ENCODE data around the gene RNF10.
A peak's percentile ranks its signal among the peaks of the same experiment; 100 is the strongest.
"Not testable (repeated sequence)": the region's sequence is repeated elsewhere in the genome, so short reads cannot be mapped to it uniquely, and the experiment has no call there.

RNF10 gene

GRCh38 chr12:120534203-120534702 lies at the start of gene RNF10:
Gene RNF10 (plus strand): TSS chr12:120534356. CDS start chr12:120534812, 456 bp downstream.
- peak; percentile 76 for DNase-seq

GRCh38 chr12:120485961-120486881 lies 47.9 kb upstream of the RNF10 start:
- no peak for DNase-seq

GRCh38 chr12:120487552-120487951 lies 46.6 kb upstream of the RNF10 start:
- not testable (repeated sequence) for DNase-seq

- no peak for DNase-seq
These were observed 46.0 kb upstream of the RNF10 start for GRCh38 chr12:120488057-120488640.

- no peak for DNase-seq
These were observed 45.1 kb upstream of the RNF10 start for GRCh38 chr12:120489018-120489417.

GRCh38 chr12:120490325-120490724 lies 43.8 kb upstream of the RNF10 start:
- no peak for DNase-seq

GRCh38 chr12:120490833-120491512 lies 43.2 kb upstream of the RNF10 start:
- DNase-seq: no peak

- DNase-seq: no peak
These were observed 38.9 kb upstream of the RNF10 start for GRCh38 chr12:120495186-120495730.

- peak; percentile 98 for DNase-seq
These were observed 38.3 kb upstream of the RNF10 start, which contains the start of gene DYNLL1 for GRCh38 chr12:120495731-120496412. Gene DYNLL1 (plus strand): TSS chr12:120496113. CDS start chr12:120496422, 309 bp downstream.

GRCh38 chr12:120496413-120497340 lies 37.5 kb upstream of the RNF10 start:
- peak; percentile 56 for DNase-seq

GRCh38 chr12:120497524-120498150 lies 36.5 kb upstream of the RNF10 start:
- DNase-seq: no peak

GRCh38 chr12:120498870-120499515 lies 35.2 kb upstream of the RNF10 start:
- no peak for DNase-seq

GRCh38 chr12:120500581-120500980 lies 33.6 kb upstream of the RNF10 start:
- no peak for DNase-seq

GRCh38 chr12:120504587-120504986 lies 29.6 kb upstream of the RNF10 start:
- no peak for DNase-seq

GRCh38 chr12:120508537-120508936 lies 25.6 kb upstream of the RNF10 start:
- no peak for DNase-seq

GRCh38 chr12:120514002-120514401 lies 20.2 kb upstream of the RNF10 start:
- no peak for DNase-seq

- no peak for DNase-seq
These were observed 18.7 kb upstream of the RNF10 start for GRCh38 chr12:120515496-120515895.

GRCh38 chr12:120519324-120519723 lies 14.8 kb upstream of the RNF10 start:
- DNase-seq: not testable (repeated sequence)

- DNase-seq: no peak
These were observed 11.6 kb upstream of the RNF10 start for GRCh38 chr12:120522568-120522967.

GRCh38 chr12:120528861-120529525 lies 5.2 kb upstream of the RNF10 start, which contains the start of gene COQ5:
Gene COQ5 (minus strand): TSS chr12:120529158. CDS start chr12:120529141, 17 bp downstream.
- DNase-seq: peak; percentile 86

Measured in stimulated activated CD4-positive, alpha-beta T cell treated with anti-CD3 and anti-CD28 coated beads, Interleukin-4, amount 100 ng/mL, for 24 hours (primary cell).